SK-N-MC (cell line): ENCODE data around the gene PTGIS.

Experiments used
- EZH2 ChIP-seq: fragments of 200-600 bp; sonication (generic); IDR thresholded peaks from one replicate; pipeline ENCODE4 v1.6.1; 2017; ENCODE audit warnings: antibody characterized with exemption
- POLR2AphosphoS5 ChIP-seq: IDR thresholded peaks from 2 replicates; pipeline ENCODE4 v1.6.1; 2012; ENCODE audit warnings: mild to moderate bottlenecking, low read depth, low read length, borderline replicate concordance

DNA sequence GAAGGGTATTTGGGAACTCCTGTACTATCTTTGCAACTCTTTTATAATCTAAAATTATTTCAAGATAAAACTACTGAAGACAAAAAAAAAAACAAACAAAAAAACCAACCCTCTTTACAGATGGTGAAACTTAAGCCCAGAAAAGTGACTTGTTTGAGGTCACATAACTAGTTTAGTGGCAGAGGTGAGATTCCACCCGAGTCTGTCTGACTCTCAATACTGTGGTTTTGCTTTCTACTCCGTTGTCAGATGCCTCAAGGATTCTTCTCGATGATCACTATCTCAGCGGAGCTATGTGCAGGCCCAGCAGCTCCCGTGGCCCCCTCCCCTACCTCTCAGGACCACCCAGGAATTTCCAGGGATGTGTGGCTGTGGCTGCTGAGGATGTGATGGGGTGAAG, 49.4 kb downstream of the PTGIS start:
- TF ChIP-seq EZH2 (no peak), POLR2AphosphoS5 (no peak)
